Keratinocyte (primary cell): ENCODE results near the gene TNIP2. TPM values are rescaled to one million over a fixed set of nuclear protein-coding genes. Genes with fewer than 3 reads are reported as not detected.

Experiments
- DNase-seq: peaks from one replicate; pipeline ENCODE4 v3.0.0-alpha.2; 2011; ENCODE audit warnings: low read depth, missing footprints, low spot score
- FAIRE-seq: peaks from 2 replicates; lab custom pipeline; 2011; peaks lifted over from hg19 to GRCh38; lab: Jason Lieb, UNC
- H2AFZ ChIP-seq: 2 replicates; pipeline ENCODE4 v1.6.0; 2012; ENCODE audit warnings: low read length, control low read depth, inconsistent platforms; ENCODE audit not compliant: control insufficient read depth
- H3K27ac ChIP-seq: 2 replicates; pipeline ENCODE4 v1.5.1; 2011; ENCODE audit warnings: low read length; ENCODE audit not compliant: control insufficient read depth, insufficient read depth
- H3K27me3 ChIP-seq: 3 replicates; pipeline ENCODE4 v1.6.0; 2011; ENCODE audit warnings: low read length; ENCODE audit not compliant: control insufficient read depth, insufficient read depth; ENCODE audit errors: extremely low read depth
- H3K36me3 ChIP-seq, 2 experiments: 2 replicates in 1 of 2; 3 replicates in 1 of 2; pipeline ENCODE4 v1.5.1; 2011; ENCODE audit warnings: low read length in 2 of 2, mild to moderate bottlenecking in 1 of 2; ENCODE audit not compliant: control insufficient read depth in 2 of 2, insufficient read depth in 2 of 2; ENCODE audit errors: extremely low read depth in 1 of 2
- H3K4me1 ChIP-seq: 3 replicates; pipeline ENCODE4 v1.5.1; 2011; ENCODE audit warnings: low read length; ENCODE audit not compliant: control insufficient read depth, insufficient read depth; ENCODE audit errors: extremely low read depth
- H3K4me2 ChIP-seq: 3 replicates; pipeline ENCODE4 v1.6.0; 2011; ENCODE audit warnings: low read depth, low read length; ENCODE audit not compliant: control insufficient read depth, insufficient read depth; ENCODE audit errors: extremely low read depth
- H3K4me3 ChIP-seq, 3 experiments: fragments of 200-600 bp in 1 of 3; sonication (generic) in 1 of 3; 2 replicates in 2 of 3; 3 replicates in 1 of 3; pipeline ENCODE4 v1.5.1; 2011 to 2016; ENCODE audit warnings: low read length in 3 of 3, mild to moderate bottlenecking in 3 of 3, control low read depth in 2 of 3, inconsistent platforms in 1 of 3, low read depth in 1 of 3, mixed read lengths in 1 of 3, mixed run types in 1 of 3, moderate library complexity in 1 of 3; ENCODE audit not compliant: control insufficient read depth in 2 of 3, insufficient read depth in 2 of 3; ENCODE audit errors: extremely low read depth in 1 of 3
- H3K79me2 ChIP-seq: 2 replicates; pipeline ENCODE4 v1.6.0; 2012; ENCODE audit warnings: low read length; ENCODE audit not compliant: control insufficient read depth, insufficient read depth
- H3K9ac ChIP-seq: 3 replicates; pipeline ENCODE4 v1.6.0; 2011; ENCODE audit warnings: low read length; ENCODE audit not compliant: control insufficient read depth, insufficient read depth; ENCODE audit errors: extremely low read depth
- H3K9me1 ChIP-seq: 3 replicates; pipeline ENCODE4 v1.6.0; 2011; ENCODE audit warnings: low read length; ENCODE audit not compliant: control insufficient read depth, insufficient read depth; ENCODE audit errors: extremely low read depth
- H3K9me3 ChIP-seq: 2 replicates; pipeline ENCODE4 v1.5.1; 2012; ENCODE audit warnings: low read depth, low read length; ENCODE audit not compliant: control insufficient read depth
- H4K20me1 ChIP-seq: 3 replicates; pipeline ENCODE4 v1.6.0; 2011; ENCODE audit warnings: low read length; ENCODE audit not compliant: control insufficient read depth, insufficient read depth; ENCODE audit errors: extremely low read depth
- CTCF ChIP-seq, 3 experiments: IDR thresholded peaks in 1 of 3; conservative IDR thresholded peaks in 1 of 3; optimal IDR thresholded peaks in 1 of 3; 2 replicates in 2 of 3; 3 replicates in 1 of 3; pipeline versions ENCODE3 to v1.5.1; 2011; ENCODE audit warnings: low read length in 3 of 3, mild to moderate bottlenecking in 3 of 3, moderate library complexity in 2 of 3, control low read depth in 1 of 3, inconsistent platforms in 1 of 3; ENCODE audit not compliant: insufficient read depth in 2 of 3; ENCODE audit errors: extremely low read depth in 1 of 3
- EZH2 ChIP-seq: IDR thresholded peaks from one replicate; pipeline ENCODE4 v1.6.1; 2012; ENCODE audit warnings: inconsistent platforms, mild to moderate bottlenecking, low read length, moderate library complexity
- dilution Hi-C: fragments of 300-500 bp; cut with MboI; formaldehyde crosslinking; loops from one replicate; pipeline ENCODE4 v1.7.0; 2020; ENCODE audit warnings: low sequenced_read_pairs; ENCODE audit not compliant: extremely low pct_ligation_motif_present
- polyA plus RNA-seq, 5 experiments: library from polyadenylated mRNA; depleted of rRNA in 3 of 5; stranded (reverse) in 3 of 5; stranded (forward) in 1 of 5; unstranded in 1 of 5; fragments of >200 nt; gene quantifications; 1 replicate in 1 of 5; 2 replicates in 3 of 5; 3 replicates in 1 of 5; pipeline versions ENCODE4 v1.2.1 to v1.2.3, GENCODE V29; 2011 to 2012; ENCODE audit warnings: missing spikeins in 2 of 5, low read depth in 1 of 5, low replicate concordance in 1 of 5

TNIP2 gene
- polyA plus RNA-seq, 1 donor (not counting 4 experiments of a cell fraction or from before 2014, with no cell fraction given), result 22.6 TPM

- H4K20me1 ChIP-seq, result no peaks in the 10 kb centered on the region
- no peaks in the 10 kb centered on the region for H3K36me3 ChIP-seq
- no peaks in the 10 kb centered on the region for H3K9me3 ChIP-seq
- H3K4me3 ChIP-seq, result peak overlapping the region in 1 of 3 experiments; percentile 28
- FAIRE-seq (no peak), DNase-seq (no peak)
- peak overlapping the region; percentile 47 for H3K9ac ChIP-seq
- H3K4me1 ChIP-seq, result peaks cover 61% of the 10 kb centered on the region
- no peak overlapping the region for H3K27ac ChIP-seq
- no peaks in the 10 kb centered on the region for H3K27me3 ChIP-seq
- H3K79me2 ChIP-seq, result no peaks in the 10 kb centered on the region
- peak overlapping the region; percentile 12 for H2AFZ ChIP-seq
- peak overlapping the region; percentile 48 for H3K4me2 ChIP-seq
- TF ChIP-seq CTCF (optimal IDR thresholded peaks at IDR 0.05 in 1 of 3, IDR thresholded peaks at IDR 0.05 in 1 of 3, conservative IDR thresholded peaks at IDR 0.05 in 1 of 3; ENCODE audit: extremely low read depth in 1 of 3, insufficient read depth in 2 of 3, low read length in 3 of 3), result no peak
- H3K9me1 ChIP-seq, result no peaks in the 10 kb centered on the region
- dilution Hi-C loops, result no loop called here
Measured at GRCh38 chr4:2799971-2800690, 44.0 kb upstream of the TNIP2 start.

GRCh38 chr4:2799224-2799911 is 43.2 kb upstream of the TNIP2 start:
- Histone ChIP-seq H3K9me3 (no peaks in the 10 kb centered on the region), H3K36me3 (no peaks in the 10 kb centered on the region), H3K9me1 (no peaks in the 10 kb centered on the region), H4K20me1 (no peaks in the 10 kb centered on the region), H2AFZ (no peak overlapping the region), H3K4me3 (peak overlapping the region in 1 of 3 experiments; percentile 28), H3K9ac (peak overlapping the region; percentile 47), H3K79me2 (no peaks in the 10 kb centered on the region), H3K27me3 (no peaks in the 10 kb centered on the region), H3K27ac (no peak overlapping the region), H3K4me2 (peak overlapping the region; percentile 51), H3K4me1 (peaks cover 68% of the 10 kb centered on the region)
- FAIRE-seq (no peak), DNase-seq (no peak)
- dilution Hi-C loops, result no loop called here
- TF ChIP-seq EZH2, result no peak
- TF ChIP-seq CTCF (optimal IDR thresholded peaks at IDR 0.05 in 1 of 3, IDR thresholded peaks at IDR 0.05 in 1 of 3, conservative IDR thresholded peaks at IDR 0.05 in 1 of 3; ENCODE audit: extremely low read depth in 1 of 3, insufficient read depth in 2 of 3, low read length in 3 of 3), result no peak
